Embryonic facial prominence (tissue), 1 donor: Measurements from ENCODE around the gene AGXT.
A peak's percentile ranks its signal among the peaks of the same experiment; 100 is the strongest.

Source experiments
- DNase-seq: peaks from one replicate; pipeline ENCODE4 v3.0.0-alpha.2; 2016; ENCODE audit errors: extremely low spot score

AGXT gene

GRCh38 chr2:240868286-240869108 lies at the start of gene AGXT:
AGXT (plus strand) TSS chr2:240868824; CDS start chr2:240868866, 42 bp downstream.
- DNase-seq: no peak

- DNase-seq: no peak
Observed at GRCh38 chr2:240819126-240819857, 49.3 kb upstream of the AGXT start.

GRCh38 chr2:240819858-240820606 lies 48.6 kb upstream of the AGXT start, which contains the start of gene KIF1A:
KIF1A (minus strand) TSS chr2:240820219; CDS start chr2:240797752, 22,467 bp downstream.
- DNase-seq: no peak

- DNase-seq: no peak
Observed at GRCh38 chr2:240820607-240821428, 47.8 kb upstream of the AGXT start.

- DNase-seq: no peak
Observed at GRCh38 chr2:240821429-240821778, 47.2 kb upstream of the AGXT start.

- no peak for DNase-seq
Observed at GRCh38 chr2:240822280-240822847, 46.3 kb upstream of the AGXT start.

- DNase-seq: no peak
Observed at GRCh38 chr2:240823449-240824336, 44.9 kb upstream of the AGXT start.

GRCh38 chr2:240825476-240825875 lies 43.1 kb upstream of the AGXT start:
- DNase-seq: no peak

GRCh38 chr2:240831594-240832204 lies 36.9 kb upstream of the AGXT start:
- no peak for DNase-seq

- DNase-seq: peak; percentile 73
Observed at GRCh38 chr2:240832205-240832727, 36.4 kb upstream of the AGXT start.

GRCh38 chr2:240832921-240833494 lies 35.6 kb upstream of the AGXT start:
- no peak for DNase-seq

GRCh38 chr2:240833724-240834285 lies 34.8 kb upstream of the AGXT start:
- DNase-seq: no peak

GRCh38 chr2:240834377-240834975 lies 34.1 kb upstream of the AGXT start:
- DNase-seq: no peak

GRCh38 chr2:240835528-240835927 lies 33.1 kb upstream of the AGXT start:
- no peak for DNase-seq

GRCh38 chr2:240836781-240837467 lies 31.7 kb upstream of the AGXT start:
- no peak for DNase-seq

- DNase-seq: no peak
Observed at GRCh38 chr2:240837621-240838020, 31.0 kb upstream of the AGXT start.
